HG03342 (cell line): Measurements from ENCODE around the gene RFX1.

ENCODE experiments used
- ATAC-seq: cut with Tn5 transposase; IDR thresholded peaks from one replicate; pipeline ENCODE4 v1.9.1; 2021; ENCODE audit warnings: mild to moderate bottlenecking, moderate library complexity; ENCODE audit not compliant: unreplicated experiment

Gene RFX1

GRCh38 chr19:13961826-13962698 lies 44.1 kb downstream of the RFX1 start:
- ATAC-seq, result no peak

GRCh38 chr19:13960863-13961784 lies 45.0 kb downstream of the RFX1 start:
- no peak for ATAC-seq

- ATAC-seq, result no peak
These were observed 45.9 kb downstream of the RFX1 start for GRCh38 chr19:13959962-13960862.

GRCh38 chr19:13959141-13959961 lies 46.8 kb downstream of the RFX1 start:
- ATAC-seq, result no peak

- no peak for ATAC-seq
These were observed 48.1 kb downstream of the RFX1 start for GRCh38 chr19:13958043-13958442.

- no peak for ATAC-seq
These were observed 49.1 kb downstream of the RFX1 start for GRCh38 chr19:13957051-13957450.

GRCh38 chr19:13956365-13956744 lies 49.8 kb downstream of the RFX1 start:
- ATAC-seq, result no peak

GRCh38 chr19:13955662-13956364 lies 50.3 kb downstream of the RFX1 start:
- ATAC-seq, result no peak

- ATAC-seq, result no peak
These were observed 51.9 kb downstream of the RFX1 start for GRCh38 chr19:13954185-13954584.

GRCh38 chr19:13952931-13953531 lies 53.1 kb downstream of the RFX1 start:
- ATAC-seq, result no peak

- ATAC-seq, result peak; percentile 98
These were observed 53.8 kb downstream of the RFX1 start, which contains the start of gene DCAF15 for GRCh38 chr19:13952154-13952930. TSS of gene DCAF15 (plus strand) at chr19:13952509. CDS start at chr19:13952513, 4 bp downstream.

- no peak for ATAC-seq
These were observed 54.3 kb downstream of the RFX1 start for GRCh38 chr19:13951799-13952153.

- ATAC-seq, result no peak
These were observed 55.1 kb downstream of the RFX1 start for GRCh38 chr19:13951043-13951442.

GRCh38 chr19:13946414-13946813 lies 59.7 kb downstream of the RFX1 start:
- ATAC-seq, result no peak

- ATAC-seq, result no peak
These were observed 64.0 kb downstream of the RFX1 start for GRCh38 chr19:13942023-13942684.

GRCh38 chr19:13938301-13939064 lies 67.6 kb downstream of the RFX1 start, which contains the start of gene PODNL1:
TSS of gene PODNL1 (minus strand) at chr19:13938417. CDS start at chr19:13938181, 236 bp downstream.
- no peak for ATAC-seq
